GM12891 (cell line): ENCODE data around the gene FGFR1OP2.

Source experiments
- PAX5 ChIP-seq: IDR thresholded peaks from 2 replicates; pipeline ENCODE4 v1.6.1; 2011; ENCODE audit warnings: low read length, moderate library complexity, mild to moderate bottlenecking; ENCODE audit not compliant: insufficient read depth, severe bottlenecking
- POLR2A ChIP-seq: IDR thresholded peaks from 2 replicates; pipeline ENCODE4 v1.6.1; 2011; ENCODE audit warnings: low read depth, low read length, control low read depth
- POLR2AphosphoS5 ChIP-seq: IDR thresholded peaks from 2 replicates; pipeline ENCODE4 v1.6.1; 2011; ENCODE audit warnings: low read depth, low read length, control low read depth
- POU2F2 ChIP-seq: IDR thresholded peaks from 2 replicates; pipeline ENCODE4 v1.6.1; 2011; ENCODE audit warnings: low read depth, mild to moderate bottlenecking, control low read depth, low read length, moderate library complexity
- SPI1 ChIP-seq: IDR thresholded peaks from 2 replicates; pipeline ENCODE4 v1.6.1; 2011; ENCODE audit warnings: low read depth, low read length, control low read depth
- TAF1 ChIP-seq: IDR thresholded peaks from 2 replicates; pipeline ENCODE4 v1.6.1; 2011; ENCODE audit warnings: low read depth, low read length, control low read depth

DNA sequence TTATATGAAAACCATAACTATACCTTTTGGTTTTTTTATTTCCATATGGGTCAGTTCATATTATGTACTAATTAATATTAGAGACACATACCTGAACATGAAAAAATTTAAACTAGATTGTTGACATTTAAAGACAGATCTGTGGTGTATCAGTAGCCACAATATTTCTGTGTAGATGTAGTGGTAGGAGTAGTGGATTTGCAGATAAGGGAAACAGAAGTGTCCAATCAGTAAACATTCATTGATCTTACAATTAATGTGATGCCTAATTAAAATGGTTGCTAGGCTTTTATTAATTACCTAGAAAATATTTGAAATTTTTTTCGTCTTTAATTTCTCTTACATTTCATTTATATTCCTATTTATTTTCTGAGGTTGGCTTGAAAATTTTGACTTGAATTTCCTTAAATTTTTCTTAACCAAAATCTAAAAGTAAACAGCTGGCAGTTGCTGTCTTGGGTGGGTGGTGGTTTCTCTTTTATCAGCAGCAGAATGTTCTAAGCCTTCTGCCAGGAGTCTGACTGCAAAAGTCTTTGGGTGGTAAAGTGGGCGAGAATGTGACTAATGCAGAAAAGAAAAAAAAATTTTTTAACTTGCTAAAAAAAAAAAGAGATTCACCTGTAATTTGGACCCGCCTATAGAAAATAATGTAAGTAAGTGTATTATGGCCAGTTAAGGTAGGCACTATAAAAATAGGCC lies 2.4 kb downstream of the FGFR1OP2 start:
- TF ChIP-seq POLR2A (no peak), POLR2AphosphoS5 (no peak), TAF1 (no peak), PAX5 (no peak), POU2F2 (no peak), SPI1 (no peak)
